ENCODE measurements around the gene LSAMP.

DNA sequence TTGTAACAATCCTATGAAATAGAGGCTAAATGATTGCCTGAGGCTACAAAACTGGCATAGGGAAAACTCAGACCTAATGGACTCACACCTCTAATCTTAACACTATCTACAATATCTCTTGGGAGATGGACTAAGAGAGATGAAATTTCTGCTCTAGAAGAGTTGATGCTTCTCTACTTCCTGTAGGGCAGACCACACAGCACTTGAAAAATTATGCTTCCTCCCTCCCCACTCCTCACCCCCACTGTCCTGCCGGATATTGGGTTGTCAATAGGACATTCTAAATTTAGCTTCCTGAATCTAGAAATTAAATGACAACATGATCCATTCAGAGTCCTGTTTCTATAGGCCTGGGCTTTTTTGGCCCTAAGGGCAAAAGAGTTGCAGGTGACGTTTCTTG lies 526.4 kb downstream of the LSAMP start:
- TF ChIP-seq, protein P1, sequence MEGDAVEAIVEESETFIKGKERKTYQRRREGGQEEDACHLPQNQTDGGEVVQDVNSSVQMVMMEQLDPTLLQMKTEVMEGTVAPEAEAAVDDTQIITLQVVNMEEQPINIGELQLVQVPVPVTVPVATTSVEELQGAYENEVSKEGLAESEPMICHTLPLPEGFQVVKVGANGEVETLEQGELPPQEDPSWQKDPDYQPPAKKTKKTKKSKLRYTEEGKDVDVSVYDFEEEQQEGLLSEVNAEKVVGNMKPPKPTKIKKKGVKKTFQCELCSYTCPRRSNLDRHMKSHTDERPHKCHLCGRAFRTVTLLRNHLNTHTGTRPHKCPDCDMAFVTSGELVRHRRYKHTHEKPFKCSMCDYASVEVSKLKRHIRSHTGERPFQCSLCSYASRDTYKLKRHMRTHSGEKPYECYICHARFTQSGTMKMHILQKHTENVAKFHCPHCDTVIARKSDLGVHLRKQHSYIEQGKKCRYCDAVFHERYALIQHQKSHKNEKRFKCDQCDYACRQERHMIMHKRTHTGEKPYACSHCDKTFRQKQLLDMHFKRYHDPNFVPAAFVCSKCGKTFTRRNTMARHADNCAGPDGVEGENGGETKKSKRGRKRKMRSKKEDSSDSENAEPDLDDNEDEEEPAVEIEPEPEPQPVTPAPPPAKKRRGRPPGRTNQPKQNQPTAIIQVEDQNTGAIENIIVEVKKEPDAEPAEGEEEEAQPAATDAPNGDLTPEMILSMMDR (IDR thresholded peaks at IDR 0.05): no peak
- TF ChIP-seq POLR2A (IDR thresholded peaks at IDR 0.05) (no peak), EP300 (IDR thresholded peaks at IDR 0.05) (no peak)

Measured in sigmoid colon (tissue), 4 donors.